Aorta (tissue), 5 donors: ENCODE measurements around the gene MRPL24. TPM values are rescaled to one million over a fixed set of nuclear protein-coding genes. Genes with fewer than 3 reads are reported as not detected.

Experiments used
- ATAC-seq: fragments of 200-7000 bp; cut with Tn5 transposase; one replicate; pipeline ENCODE4 v1.9.1; 2022; ENCODE audit warnings: moderate library complexity; ENCODE audit not compliant: low FRiP score
- DNase-seq, 2 donors: peaks; one replicate each; pipeline ENCODE4 v3.0.0-alpha.2; 2020
- H3K27ac ChIP-seq, 2 donors: one replicate each; pipeline ENCODE4 v1.5.1; 2013; ENCODE audit warnings: low read length in 2 of 2, mild to moderate bottlenecking in 2 of 2, moderate library complexity in 2 of 2, control low read depth in 1 of 2, inconsistent platforms in 1 of 2, low read depth in 1 of 2
- H3K27me3 ChIP-seq, 2 donors: one replicate each; pipeline ENCODE4 v1.6.1; 2013; ENCODE audit warnings: control low read depth in 1 of 2, low read length in 1 of 2, mild to moderate bottlenecking in 1 of 2, moderate library complexity in 1 of 2; ENCODE audit not compliant: insufficient read depth in 2 of 2, control insufficient read depth in 1 of 2
- H3K36me3 ChIP-seq, 2 donors: one replicate each; pipeline ENCODE4 v1.6.1; 2013; ENCODE audit warnings: control low read depth in 1 of 2, low read length in 1 of 2, mild to moderate bottlenecking in 1 of 2; ENCODE audit not compliant: insufficient read depth in 2 of 2, control insufficient read depth in 1 of 2
- H3K4me1 ChIP-seq, 2 donors: one replicate each; pipeline ENCODE4 v1.6.1; 2013; ENCODE audit warnings: low read length in 2 of 2, control low read depth in 1 of 2, mild to moderate bottlenecking in 1 of 2, moderate library complexity in 1 of 2; ENCODE audit not compliant: insufficient read depth in 2 of 2, control insufficient read depth in 1 of 2
- H3K4me3 ChIP-seq, 2 donors: one replicate each; pipeline ENCODE4 v1.5.1; 2013; ENCODE audit warnings: low read length in 2 of 2, control low read depth in 1 of 2, mild to moderate bottlenecking in 1 of 2
- H3K9me3 ChIP-seq: one replicate; pipeline ENCODE4 v1.6.1; 2013; ENCODE audit warnings: mild to moderate bottlenecking, low read length; ENCODE audit not compliant: control insufficient read depth
- WGBS, 2 donors: extraction: QIAGEN DNeasy Blood & Tissue Kit; methylation state at CpG; one replicate each; pipeline ENCODE4 v1.1.7; 2013; 5-methylcytosine and 5-hydroxymethylcytosine counted together
- intact Hi-C, 2 donors: fragments of 100-400 bp; cut with DNase I; formaldehyde crosslinking; loops; one replicate each; pipeline versions ENCODE4 v1.14.2 to v1.15.0; 2022
- polyA plus RNA-seq, 2 donors: library from polyadenylated mRNA; stranded (reverse); fragments of 200-250 nt; gene quantifications; one replicate each; pipeline ENCODE4 v1.2.3, GENCODE V29; 2013
- total RNA-seq, 2 donors: library from RNA; stranded (reverse); fragmentation: NEBNext Ultra II Directional; extraction: Animal tissue kit (Norgen Biotek cat#: 25700); gene quantifications; one replicate each; pipeline ENCODE4 v1.2.1, GENCODE V29; 2021
- donor health status: healthy with polysubstance abuse.
- donor health status: Bipolar disorder and iron deficiency.
- donor health status: DM: no; HTN: no; CAD: no.
- donor health status: DM: no; HTN: no; CAD: no.
- donor health status: DM: yes; HTN: yes; CAD: no.

MRPL24 gene
- total and polyA plus RNA-seq, 4 donors: 44.0 to 73.1 (median 57.3) TPM

DNA sequence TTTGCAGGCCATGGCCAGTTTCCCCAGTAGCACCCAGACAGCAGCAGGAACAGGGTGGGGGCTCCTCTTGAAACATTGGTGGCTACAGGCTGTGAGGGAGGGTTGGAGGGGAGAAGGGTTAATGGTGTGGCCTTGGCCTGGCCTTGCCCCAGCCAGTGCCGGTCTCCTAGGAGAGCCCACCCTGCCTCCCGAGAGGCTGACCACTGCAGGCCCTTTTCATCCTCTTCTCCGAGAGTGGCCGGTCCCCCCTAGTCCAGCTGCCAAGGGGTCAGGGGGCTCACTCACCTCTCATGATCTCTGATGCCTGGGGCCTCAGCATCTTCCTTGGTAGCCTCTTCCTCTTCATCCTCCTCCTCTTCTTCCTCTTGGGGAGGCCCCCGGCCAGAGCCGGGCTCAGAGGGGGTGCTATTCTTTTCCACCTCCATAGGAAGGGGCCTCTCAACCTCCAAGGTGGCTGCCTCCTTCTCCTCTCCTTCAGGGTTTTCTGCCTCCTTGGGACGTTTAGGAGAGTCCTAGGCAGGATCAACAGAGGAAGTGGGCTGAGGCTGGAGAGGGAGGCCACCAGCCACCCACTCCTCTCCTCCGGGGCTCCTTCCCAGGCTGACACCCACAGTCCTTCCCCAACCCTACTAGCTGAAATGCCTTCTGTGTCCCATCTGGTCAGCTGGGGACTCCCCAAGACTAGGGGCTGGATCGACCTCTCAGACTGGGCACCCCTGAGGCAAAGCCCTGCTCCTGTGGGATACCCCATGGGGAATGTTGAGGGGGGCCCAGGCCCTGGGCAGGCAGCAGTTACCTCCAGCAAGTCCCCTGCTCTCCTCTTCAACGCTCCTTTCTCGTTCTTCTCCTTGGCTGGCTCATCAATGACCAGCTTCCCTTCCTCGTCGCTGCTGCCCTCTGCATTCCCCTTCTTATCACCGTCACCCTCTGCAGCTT, 2.7 kb upstream of the MRPL24 start:
- peaks cover 2 to 9% of the 10 kb centered on the region in 2 donors for H3K36me3 ChIP-seq
- WGBS, 2 donors: 82 to 83% methylated on average over 14 of the region's 14 CpGs
- no peaks in the 10 kb centered on the region for H3K4me1 ChIP-seq
- intact Hi-C loops: no loop called here
- no peak overlapping the region for H3K4me3 ChIP-seq
- H3K27me3 ChIP-seq: no peaks in the 10 kb centered on the region
- no peak overlapping the region for H3K27ac ChIP-seq
- ATAC-seq (no peak), DNase-seq (peak in 1 of 2 donors; percentile 72)
- no peaks in the 10 kb centered on the region for H3K9me3 ChIP-seq

DNA sequence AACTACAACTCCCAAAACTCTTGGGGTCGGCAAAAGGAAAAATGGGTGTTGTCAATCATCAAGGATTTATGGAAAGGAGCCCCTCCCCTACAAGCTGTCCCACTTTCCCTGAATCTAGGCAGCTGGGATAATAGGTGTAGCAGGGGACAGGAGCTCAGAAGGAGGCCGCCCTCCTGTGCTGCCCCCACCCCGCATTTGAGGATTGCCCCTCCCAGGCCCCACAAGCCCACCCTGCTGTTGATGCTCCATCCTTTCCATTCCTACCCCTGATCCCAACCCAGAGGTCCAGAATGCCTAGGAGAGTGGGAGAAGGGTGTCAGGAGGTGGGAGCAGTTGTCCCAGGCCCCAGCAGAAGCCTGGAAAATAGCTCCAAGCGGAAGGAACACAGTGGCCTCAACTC, 1.9 kb upstream of the MRPL24 start:
- peaks cover 2 to 9% of the 10 kb centered on the region in 2 donors for H3K36me3 ChIP-seq
- no peak overlapping the region for H3K4me3 ChIP-seq
- no peak for ATAC-seq
- 87% methylated on average over 4 of the region's 4 CpGs for WGBS, 2 donors
- H3K4me1 ChIP-seq: no peaks in the 10 kb centered on the region
- intact Hi-C loops: no loop called here
- no peaks in the 10 kb centered on the region for H3K9me3 ChIP-seq
- H3K27me3 ChIP-seq: no peaks in the 10 kb centered on the region
- no peak overlapping the region for H3K27ac ChIP-seq
- peak in 1 of 2 donors; percentile 55 for DNase-seq

DNA sequence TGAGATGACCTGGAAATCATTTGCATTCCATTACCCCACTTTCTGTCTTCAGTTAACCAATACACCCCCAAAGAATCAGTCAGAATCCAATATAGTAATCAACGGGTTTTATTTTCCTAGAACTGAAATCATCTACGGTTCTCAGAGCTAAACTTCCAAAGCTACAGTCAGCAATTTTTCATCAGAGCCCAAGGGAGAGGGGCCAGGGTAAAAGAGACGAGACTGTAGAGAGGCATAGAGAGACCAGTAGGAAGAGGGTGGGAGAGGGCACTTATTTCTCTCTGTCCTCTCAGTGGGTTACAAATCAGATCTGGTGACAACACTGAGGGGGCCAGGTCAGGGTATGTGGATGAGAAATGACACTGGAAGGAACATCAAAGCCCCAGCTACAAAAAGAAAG, 1.1 kb upstream of the MRPL24 start:
- no peak for ATAC-seq
- Histone ChIP-seq H3K27ac (no peak overlapping the region), H3K36me3 (peaks cover 2 to 9% of the 10 kb centered on the region in 2 donors)

DNA sequence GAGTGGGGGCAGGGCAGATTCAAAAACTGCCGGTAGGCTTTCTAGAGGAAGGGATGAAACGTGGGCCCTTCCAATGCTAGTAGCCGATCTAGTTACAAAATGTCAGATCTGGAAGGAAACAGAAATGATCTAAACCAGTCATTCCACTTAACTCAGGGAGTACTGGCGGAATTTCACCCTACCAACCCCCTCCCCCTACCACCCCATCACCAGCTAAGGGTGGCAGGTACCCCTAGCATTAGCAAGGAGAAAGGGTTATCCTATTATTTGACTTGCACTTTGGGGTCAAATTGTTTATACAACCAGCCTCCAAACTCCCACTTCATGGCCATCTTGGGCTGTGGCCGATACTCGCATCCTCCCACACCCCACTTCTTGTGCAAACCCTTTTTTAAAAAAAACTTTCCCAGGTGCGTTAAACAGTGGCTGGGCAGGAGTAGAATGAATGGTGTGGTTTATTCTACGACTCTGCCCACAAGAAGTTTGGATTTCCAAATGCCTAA, 644 bp upstream of the MRPL24 start:
- DNase-seq (peak in 1 of 2 donors; percentile 21), ATAC-seq (no peak)
- H3K9me3 ChIP-seq: no peaks in the 10 kb centered on the region
- H3K36me3 ChIP-seq: peaks cover 2 to 9% of the 10 kb centered on the region in 2 donors
- H3K27ac ChIP-seq: peak overlapping the region; percentile 38 to 90
- no peaks in the 10 kb centered on the region for H3K27me3 ChIP-seq
- WGBS, 2 donors: 55 to 58% methylated on average over 8 of the region's 8 CpGs
- intact Hi-C loops: loop anchor here in 1 of 2 donors (1.0 kb wide), 1 partner anchor 26 kb away; the partner anchor contains the start of gene PRCC
- H3K4me1 ChIP-seq: no peaks in the 10 kb centered on the region
- no peak overlapping the region for H3K4me3 ChIP-seq

More for the DNA sequence above, 1.1 kb upstream of the MRPL24 start:
- intact Hi-C loops: no loop called here
- no peaks in the 10 kb centered on the region for H3K27me3 ChIP-seq
- WGBS, 2 donors: 53 to 63% methylated on average over 3 of the region's 3 CpGs
- H3K9me3 ChIP-seq: no peaks in the 10 kb centered on the region
- no peaks in the 10 kb centered on the region for H3K4me1 ChIP-seq
- no peak for DNase-seq
- no peak overlapping the region for H3K4me3 ChIP-seq

- no peaks in the 10 kb centered on the region for H3K27me3 ChIP-seq
- H3K4me3 ChIP-seq: peak overlapping the region; percentile 22 to 44
- H3K4me1 ChIP-seq: no peaks in the 10 kb centered on the region
- no peak for DNase-seq
- peak; percentile 2 for ATAC-seq
- no peaks in the 10 kb centered on the region for H3K9me3 ChIP-seq
- WGBS, 2 donors: 20 to 21% methylated on average over 7 of the region's 7 CpGs
- peaks cover 2 to 9% of the 10 kb centered on the region in 2 donors for H3K36me3 ChIP-seq
- intact Hi-C loops: no loop called here
- H3K27ac ChIP-seq: peak overlapping the region in 1 of 2 donors; percentile 29
Measured at GRCh38 chr1:156740237-156740740, 599 bp downstream of the MRPL24 start.

- Histone ChIP-seq H3K4me3 (no peak overlapping the region), H3K27ac (no peak overlapping the region), H3K4me1 (no peaks in the 10 kb centered on the region), H3K27me3 (no peaks in the 10 kb centered on the region), H3K9me3 (no peaks in the 10 kb centered on the region), H3K36me3 (peaks cover 2 to 7% of the 10 kb centered on the region in 2 donors)
- 73 to 75% methylated on average over 2 of the region's 2 CpGs for WGBS, 2 donors
- intact Hi-C loops: no loop called here
- DNase-seq: no peak
- no peak for ATAC-seq
Measured at GRCh38 chr1:156738916-156739315, 2.0 kb downstream of the MRPL24 start.

DNA sequence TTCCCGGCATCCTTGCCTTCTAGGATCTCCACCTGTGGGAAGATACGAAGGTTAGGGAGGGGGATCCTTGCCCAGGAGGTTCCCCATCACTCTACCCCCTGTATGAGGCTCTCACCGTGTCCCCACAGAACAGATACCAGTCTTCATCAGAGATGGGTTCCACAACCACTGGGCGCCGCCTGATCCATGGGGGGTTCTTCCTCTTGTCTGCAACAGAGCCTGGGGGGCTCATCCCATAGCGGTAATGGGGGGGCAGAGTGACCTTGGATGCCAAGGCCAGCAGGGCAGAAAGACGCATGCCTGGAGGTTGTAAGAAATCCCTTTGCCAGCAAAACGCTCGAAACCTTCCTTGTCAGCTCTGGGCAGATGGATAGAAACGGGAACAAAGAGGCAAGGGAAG, 2.5 kb downstream of the MRPL24 start:
- DNase-seq: no peak
- peaks cover 0 to 4% of the 10 kb centered on the region in 2 donors for H3K36me3 ChIP-seq
- 87 to 92% methylated on average over 10 of the region's 10 CpGs for WGBS, 2 donors
- no peaks in the 10 kb centered on the region for H3K9me3 ChIP-seq
- no peak overlapping the region for H3K27ac ChIP-seq
- no peaks in the 10 kb centered on the region for H3K4me1 ChIP-seq
- ATAC-seq: no peak
- no peak overlapping the region for H3K4me3 ChIP-seq
- intact Hi-C loops: no loop called here
- no peaks in the 10 kb centered on the region for H3K27me3 ChIP-seq

DNA sequence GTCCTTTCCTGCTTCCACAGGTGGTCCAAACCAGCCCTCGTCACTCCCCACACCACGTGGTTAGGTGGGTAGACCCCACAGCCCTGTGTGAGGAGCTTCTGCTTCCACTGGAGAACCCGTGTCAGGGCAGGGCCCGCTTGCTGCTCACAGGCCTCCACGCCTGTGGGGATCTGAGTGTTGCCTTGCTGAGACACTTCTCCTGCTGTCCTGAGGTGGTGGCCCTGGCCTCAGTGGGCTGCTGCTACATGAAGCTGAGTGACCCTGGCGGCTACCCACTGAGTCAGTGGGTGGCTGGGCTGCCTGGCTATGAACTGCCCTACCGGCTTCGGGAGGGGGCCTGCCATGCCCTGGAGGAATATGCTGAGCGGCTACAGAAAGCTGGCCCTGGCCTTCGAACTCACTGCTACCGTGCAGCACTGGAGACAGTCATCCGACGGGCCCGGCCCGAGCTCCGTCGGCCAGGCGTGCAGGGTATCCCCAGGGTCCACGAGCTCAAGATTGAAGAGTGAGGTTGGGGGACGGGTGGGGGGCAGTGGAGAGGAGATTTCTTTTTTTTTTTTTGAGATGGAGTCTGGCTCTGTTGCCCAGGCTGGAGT, 6.8 kb downstream of the MRPL24 start:
- DNase-seq (no peak), ATAC-seq (no peak)
- H3K27me3 ChIP-seq: no peaks in the 10 kb centered on the region
- no peak overlapping the region for H3K27ac ChIP-seq
- no peaks in the 10 kb centered on the region for H3K9me3 ChIP-seq
- intact Hi-C loops: no loop called here
- WGBS, 2 donors: 93 to 94% methylated on average over 20 of the region's 20 CpGs
- no peak overlapping the region for H3K4me3 ChIP-seq
- no peaks in the 10 kb centered on the region for H3K36me3 ChIP-seq
- H3K4me1 ChIP-seq: no peaks in the 10 kb centered on the region
